GM12891 (cell line): Measurements from ENCODE around the gene SDK1.

Experiments
- PAX5 ChIP-seq: IDR thresholded peaks from 2 replicates; pipeline ENCODE4 v1.6.1; 2011; ENCODE audit warnings: low read length, moderate library complexity, mild to moderate bottlenecking; ENCODE audit not compliant: insufficient read depth, severe bottlenecking
- POLR2A ChIP-seq: IDR thresholded peaks from 2 replicates; pipeline ENCODE4 v1.6.1; 2011; ENCODE audit warnings: low read depth, low read length, control low read depth
- POLR2AphosphoS5 ChIP-seq: IDR thresholded peaks from 2 replicates; pipeline ENCODE4 v1.6.1; 2011; ENCODE audit warnings: low read depth, low read length, control low read depth
- SPI1 ChIP-seq: IDR thresholded peaks from 2 replicates; pipeline ENCODE4 v1.6.1; 2011; ENCODE audit warnings: low read depth, low read length, control low read depth
- TAF1 ChIP-seq: IDR thresholded peaks from 2 replicates; pipeline ENCODE4 v1.6.1; 2011; ENCODE audit warnings: low read depth, low read length, control low read depth

DNA sequence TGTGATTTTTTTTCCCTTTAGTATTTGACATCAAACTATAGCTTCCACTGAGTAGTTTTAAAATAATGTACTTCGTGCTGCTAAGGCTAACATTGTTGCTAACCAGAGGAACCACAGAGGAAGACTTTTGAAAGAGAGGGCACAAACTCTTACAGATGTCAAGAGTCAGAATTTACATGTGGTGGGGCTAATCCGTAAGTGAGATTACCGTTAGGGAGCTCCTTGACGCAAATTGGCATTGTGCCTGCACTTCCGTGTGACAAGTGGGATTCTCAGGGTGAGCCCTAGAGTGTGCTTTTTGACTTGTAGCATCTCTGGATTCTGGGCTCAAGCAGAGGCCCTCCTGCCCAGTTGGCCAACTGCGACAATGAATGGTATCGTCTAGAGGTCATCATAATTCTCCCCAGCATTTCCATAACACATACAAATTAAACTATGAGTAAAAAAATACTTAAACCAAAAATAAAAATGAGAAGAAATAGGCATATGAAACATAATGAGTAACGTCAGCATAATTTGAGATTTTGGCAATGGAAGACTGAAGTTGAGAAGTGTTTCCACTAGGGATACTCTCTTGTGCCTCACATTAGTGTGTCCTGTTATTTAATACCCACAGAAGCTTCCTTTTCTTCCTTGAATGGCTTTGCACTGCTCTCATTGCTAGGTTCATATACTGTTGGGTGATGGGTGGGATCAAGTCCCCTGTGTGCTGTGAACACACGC lies 164.0 kb downstream of the SDK1 start:
- TF ChIP-seq TAF1 (no peak), POLR2AphosphoS5 (no peak), POLR2A (no peak), SPI1 (no peak), PAX5 (no peak)
